ENCODE measurements around the gene USH1C. TPM values are rescaled to one million over a fixed set of nuclear protein-coding genes. Genes with fewer than 3 reads are reported as not detected.

USH1C gene
- total RNA-seq, 1 donor from 2014 or later: 0.24 TPM

GRCh38 chr11:17573526-17573925 lies 29.3 kb upstream of the USH1C start:
- peaks cover 13% of the 10 kb centered on the region for H3K27me3 Mint-ChIP-seq (ENCODE audit: insufficient read depth, low read depth)
- Histone ChIP-seq H3K9ac (no peak overlapping the region), H3K36me3 (no peaks in the 10 kb centered on the region), H3K79me2 (ENCODE audit: low read depth) (no peaks in the 10 kb centered on the region), H4K20me1 (ENCODE audit: low read depth) (no peaks in the 10 kb centered on the region), H3K4me2 (no peak overlapping the region), H2AFZ (replicated peaks) (no peak overlapping the region), H3K4me1 (no peaks in the 10 kb centered on the region), H3K27me3 (no peaks in the 10 kb centered on the region), H3K4me3 (no peak overlapping the region), H3F3A (ENCODE audit: low read depth) (no peaks in the 10 kb centered on the region), H3K27ac (no peak overlapping the region), H3K9me3 (ENCODE audit: low read depth) (no peaks in the 10 kb centered on the region)
- no peaks in the 10 kb centered on the region for H3K9me3 Mint-ChIP-seq
- H3K4me3 Mint-ChIP-seq: no peak overlapping the region
- no peak for DNase-seq (ENCODE audit: low spot score)
- no peaks in the 10 kb centered on the region for H3K36me3 Mint-ChIP-seq
- peak overlapping the region; percentile 29 for H3K27ac Mint-ChIP-seq
- TF ChIP-seq EZH2phosphoT487 (IDR thresholded peaks at IDR 0.05) (no peak), EZH2 (IDR thresholded peaks at IDR 0.05) (no peak), CTCF (IDR thresholded peaks at IDR 0.05) (no peak)
- peaks cover 14% of the 10 kb centered on the region for H3K4me1 Mint-ChIP-seq

GRCh38 chr11:17572791-17573460 lies 28.7 kb upstream of the USH1C start:
- peaks cover 14% of the 10 kb centered on the region for H3K4me1 Mint-ChIP-seq
- no peaks in the 10 kb centered on the region for H3K36me3 Mint-ChIP-seq
- Histone ChIP-seq H4K20me1 (ENCODE audit: low read depth) (no peaks in the 10 kb centered on the region), H3K36me3 (no peaks in the 10 kb centered on the region), H3K79me2 (ENCODE audit: low read depth) (no peaks in the 10 kb centered on the region), H3K9ac (no peak overlapping the region), H3K27me3 (no peaks in the 10 kb centered on the region), H3F3A (ENCODE audit: low read depth) (no peaks in the 10 kb centered on the region), H3K4me3 (no peak overlapping the region), H3K27ac (no peak overlapping the region), H3K9me3 (ENCODE audit: low read depth) (no peaks in the 10 kb centered on the region), H3K4me2 (no peak overlapping the region), H2AFZ (replicated peaks) (no peak overlapping the region), H3K4me1 (no peaks in the 10 kb centered on the region)
- no peak overlapping the region for H3K4me3 Mint-ChIP-seq
- H3K9me3 Mint-ChIP-seq: no peaks in the 10 kb centered on the region
- TF ChIP-seq CTCF (IDR thresholded peaks at IDR 0.05) (no peak), EZH2phosphoT487 (IDR thresholded peaks at IDR 0.05) (no peak), EZH2 (IDR thresholded peaks at IDR 0.05) (no peak)
- H3K27ac Mint-ChIP-seq: peak overlapping the region; percentile 29
- H3K27me3 Mint-ChIP-seq (ENCODE audit: insufficient read depth, low read depth): peaks cover 14% of the 10 kb centered on the region
- DNase-seq (ENCODE audit: low spot score): no peak

- Histone ChIP-seq H3K4me2 (no peak overlapping the region), H3K9me3 (ENCODE audit: low read depth) (no peaks in the 10 kb centered on the region), H3K9ac (no peak overlapping the region), H3F3A (ENCODE audit: low read depth) (no peaks in the 10 kb centered on the region), H3K4me1 (no peaks in the 10 kb centered on the region), H3K4me3 (no peak overlapping the region), H3K36me3 (no peaks in the 10 kb centered on the region), H3K27ac (no peak overlapping the region), H4K20me1 (ENCODE audit: low read depth) (no peaks in the 10 kb centered on the region), H2AFZ (replicated peaks) (no peak overlapping the region), H3K79me2 (ENCODE audit: low read depth) (no peaks in the 10 kb centered on the region), H3K27me3 (no peaks in the 10 kb centered on the region)
- H3K27ac Mint-ChIP-seq: no peak overlapping the region
- DNase-seq (ENCODE audit: low spot score): no peak
- TF ChIP-seq EZH2 (IDR thresholded peaks at IDR 0.05) (no peak), CTCF (IDR thresholded peaks at IDR 0.05) (no peak), EZH2phosphoT487 (IDR thresholded peaks at IDR 0.05) (no peak)
- peaks cover 14% of the 10 kb centered on the region for H3K4me1 Mint-ChIP-seq
- H3K27me3 Mint-ChIP-seq (ENCODE audit: insufficient read depth, low read depth): peaks cover 10% of the 10 kb centered on the region
- no peaks in the 10 kb centered on the region for H3K9me3 Mint-ChIP-seq
- no peaks in the 10 kb centered on the region for H3K36me3 Mint-ChIP-seq
- no peak overlapping the region for H3K4me3 Mint-ChIP-seq
These were observed 28.1 kb upstream of the USH1C start for GRCh38 chr11:17572359-17572690.

All from neural progenitor cell (in vitro differentiated cells).